Retina (tissue), 1 donor: ENCODE results near the gene ZFAND3.

ENCODE experiments used
- DNase-seq: peaks from one replicate; pipeline ENCODE4 v3.0.0-alpha.2; 2016

The ZFAND3 gene

DNA sequence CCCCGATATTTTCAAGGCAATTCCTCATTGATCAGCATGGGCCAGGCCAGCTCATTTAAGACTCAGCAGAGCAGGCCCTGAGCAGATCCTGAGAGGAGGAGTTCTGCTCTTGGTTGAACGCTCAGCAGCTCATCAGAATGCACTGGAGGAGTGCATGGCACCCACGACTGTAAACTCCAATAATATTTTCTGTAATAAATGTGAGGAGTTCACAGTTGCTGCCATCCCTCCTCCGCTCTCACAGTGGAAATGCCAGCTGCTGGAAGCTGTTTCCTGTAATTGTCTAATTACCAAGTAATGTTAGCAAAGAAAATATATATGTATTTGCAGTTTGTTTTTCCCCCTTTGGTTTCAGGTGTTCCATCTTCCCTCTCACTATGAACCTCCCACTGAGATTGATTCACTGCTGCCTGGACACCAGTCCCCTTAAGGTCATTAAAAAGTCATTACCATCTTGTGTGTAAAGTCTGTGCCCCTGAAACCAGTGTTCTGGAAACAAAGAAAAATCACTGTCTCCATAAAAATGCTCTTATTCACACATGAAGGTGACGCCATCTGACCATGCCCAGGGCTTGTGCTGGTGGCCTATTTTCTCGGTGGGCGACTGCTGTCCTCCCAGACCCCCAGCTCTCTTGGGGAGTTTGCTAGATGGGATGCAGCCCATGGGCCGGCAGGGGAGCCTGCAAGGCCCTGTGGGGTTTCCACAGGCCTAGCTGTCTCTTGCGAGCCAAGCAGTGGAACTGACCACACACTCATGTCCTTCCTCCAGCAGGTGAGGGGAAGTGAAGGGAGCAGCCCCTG, 374.2 kb downstream of the ZFAND3 start:
- DNase-seq, result no peak

DNA sequence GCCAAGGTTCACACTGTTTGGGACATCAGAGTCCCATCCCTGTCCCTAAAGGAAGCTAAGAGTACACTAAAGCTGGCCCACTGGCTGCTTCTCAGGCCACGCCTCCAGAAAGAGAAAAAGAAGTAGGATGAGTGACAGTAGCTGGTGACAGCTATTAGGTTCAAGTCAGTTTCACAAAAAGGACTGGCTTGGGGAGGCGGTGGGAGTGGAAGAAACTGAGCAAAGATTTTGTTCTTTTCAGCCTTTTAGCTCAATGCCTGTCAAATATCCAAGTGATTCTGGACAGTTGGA, 374.7 kb downstream of the ZFAND3 start:
- no peak for DNase-seq

DNA sequence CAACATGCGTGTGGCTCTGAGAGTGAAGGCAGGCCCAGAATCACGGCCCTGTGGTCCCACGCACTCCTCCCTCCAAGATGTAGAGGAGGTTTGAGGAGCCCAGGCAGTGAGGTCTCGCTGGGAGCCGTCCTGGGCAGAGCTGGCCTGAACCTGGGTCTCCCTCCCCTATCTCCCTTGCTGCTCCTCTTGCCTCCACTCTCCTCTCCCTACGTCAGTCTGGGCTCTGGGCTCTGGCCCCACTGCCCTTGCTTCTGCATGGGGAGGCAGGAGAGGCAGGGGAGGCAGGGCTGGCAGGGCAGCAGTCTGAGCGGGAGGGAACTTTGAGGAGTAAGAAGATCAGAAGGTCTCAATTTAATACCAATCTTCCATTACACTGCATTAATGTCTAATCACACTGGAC, 375.1 kb downstream of the ZFAND3 start:
- no peak for DNase-seq

DNA sequence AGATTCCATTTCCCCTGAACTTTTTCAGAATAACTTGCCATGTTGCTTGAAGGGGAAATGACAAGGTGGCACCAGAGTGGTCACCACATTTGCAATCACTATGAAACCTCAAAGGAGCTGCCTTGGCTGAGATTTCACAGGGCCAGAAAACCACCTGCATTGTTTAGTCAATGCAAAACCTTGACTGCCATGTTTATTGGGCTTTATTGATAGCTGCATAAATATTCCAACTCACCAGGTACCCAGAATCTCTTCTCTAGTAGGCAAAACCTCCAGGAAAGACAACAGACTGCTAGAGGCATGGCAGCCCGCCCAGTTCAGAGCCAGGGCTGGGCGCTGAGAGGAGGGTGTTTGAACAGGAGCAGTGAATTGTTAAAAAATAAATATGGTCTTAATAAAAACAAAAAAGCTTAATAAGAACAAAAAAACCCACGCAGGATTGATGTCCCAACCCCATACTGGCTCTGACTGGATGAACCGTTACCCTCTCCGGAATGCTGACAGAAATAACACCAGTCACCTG, 375.6 kb downstream of the ZFAND3 start:
- no peak for DNase-seq

DNA sequence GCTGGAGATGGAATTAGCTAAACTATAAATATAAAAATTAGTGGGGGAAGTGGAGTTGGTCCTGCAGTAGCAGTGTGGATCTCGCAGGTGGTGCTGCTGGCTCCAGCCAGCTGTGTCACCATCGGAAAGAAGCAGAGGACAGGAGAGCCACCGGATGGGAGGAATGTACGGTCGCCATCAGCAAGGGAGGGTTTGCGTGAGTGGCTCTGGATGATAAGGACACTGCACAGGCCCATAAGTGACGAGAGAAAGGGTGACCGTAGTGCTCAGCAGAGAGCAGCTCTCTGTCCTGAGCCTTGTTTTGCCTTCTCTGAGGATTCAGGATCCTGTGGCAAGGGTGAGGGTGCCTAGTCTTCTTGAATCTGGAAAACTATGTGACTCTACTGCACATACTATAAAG, 378.7 kb downstream of the ZFAND3 start:
- no peak for DNase-seq
